Lung microvascular endothelial cell (primary cell): ENCODE data around the gene YAF2. TPM values are rescaled to one million over a fixed set of nuclear protein-coding genes. Genes with fewer than 3 reads are reported as not detected.

Experiments used
- total RNA-seq: library from RNA; depleted of rRNA; stranded (reverse); fragments of >200 nt; gene quantifications from 2 replicates; pipeline ENCODE4 v1.2.1, GENCODE V29; 2014

The YAF2 gene
- total RNA-seq, 1 donor from 2014 or later: 11.7 TPM

Other genes starting within 250 kb of the YAF2 start
- 11.3 and 12.0 TPM in 2 replicates for gene GXYLT1, start 93.4 kb downstream of the YAF2 start, total RNA-seq
- gene ZCRB1, start 87.8 kb upstream of the YAF2 start, total RNA-seq: 22.4 and 31.9 TPM in 2 replicates
- gene PPHLN1, start 87.9 kb upstream of the YAF2 start, total RNA-seq: 48.4 and 49.2 TPM in 2 replicates